ENCODE measurements around the gene MED27.
A peak's percentile ranks its signal among the peaks of the same experiment; 100 is the strongest.

The MED27 gene

DNA sequence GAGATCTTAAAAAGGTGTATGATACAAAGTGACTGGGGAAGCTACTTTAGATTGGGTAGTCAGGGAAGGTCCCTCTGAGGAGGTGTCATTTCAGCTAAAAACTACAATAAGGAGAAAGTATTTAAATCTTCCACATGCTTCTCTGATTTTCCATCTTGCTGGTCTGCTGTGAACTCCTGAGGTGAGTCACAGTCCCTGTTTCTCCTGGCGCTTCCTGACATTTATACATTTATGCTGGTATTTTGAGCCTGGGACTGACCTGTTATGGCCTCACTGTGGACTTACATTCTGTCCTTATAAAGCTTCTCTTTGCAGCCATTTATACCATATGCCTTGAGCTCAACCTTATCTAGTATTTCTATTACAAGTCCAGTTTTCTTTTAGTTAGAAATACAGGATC, 95.1 kb downstream of the MED27 start:
- no peak overlapping the region for H3K4me3 ChIP-seq (ENCODE audit: low read depth, low read length)
- no peak for DNase-seq (ENCODE audit: low read depth)
- TF ChIP-seq POLR2A (IDR thresholded peaks at IDR 0.05; ENCODE audit: extremely low read depth, insufficient read length) (no peak), MYC (IDR thresholded peaks at IDR 0.05; ENCODE audit: low read depth, low read length) (no peak), MAX (IDR thresholded peaks at IDR 0.05; ENCODE audit: low read depth, low read length) (no peak)
- TF ChIP-seq, protein P1, sequence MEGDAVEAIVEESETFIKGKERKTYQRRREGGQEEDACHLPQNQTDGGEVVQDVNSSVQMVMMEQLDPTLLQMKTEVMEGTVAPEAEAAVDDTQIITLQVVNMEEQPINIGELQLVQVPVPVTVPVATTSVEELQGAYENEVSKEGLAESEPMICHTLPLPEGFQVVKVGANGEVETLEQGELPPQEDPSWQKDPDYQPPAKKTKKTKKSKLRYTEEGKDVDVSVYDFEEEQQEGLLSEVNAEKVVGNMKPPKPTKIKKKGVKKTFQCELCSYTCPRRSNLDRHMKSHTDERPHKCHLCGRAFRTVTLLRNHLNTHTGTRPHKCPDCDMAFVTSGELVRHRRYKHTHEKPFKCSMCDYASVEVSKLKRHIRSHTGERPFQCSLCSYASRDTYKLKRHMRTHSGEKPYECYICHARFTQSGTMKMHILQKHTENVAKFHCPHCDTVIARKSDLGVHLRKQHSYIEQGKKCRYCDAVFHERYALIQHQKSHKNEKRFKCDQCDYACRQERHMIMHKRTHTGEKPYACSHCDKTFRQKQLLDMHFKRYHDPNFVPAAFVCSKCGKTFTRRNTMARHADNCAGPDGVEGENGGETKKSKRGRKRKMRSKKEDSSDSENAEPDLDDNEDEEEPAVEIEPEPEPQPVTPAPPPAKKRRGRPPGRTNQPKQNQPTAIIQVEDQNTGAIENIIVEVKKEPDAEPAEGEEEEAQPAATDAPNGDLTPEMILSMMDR (IDR thresholded peaks at IDR 0.05; ENCODE audit: low read depth, low read length) = no peak

DNA sequence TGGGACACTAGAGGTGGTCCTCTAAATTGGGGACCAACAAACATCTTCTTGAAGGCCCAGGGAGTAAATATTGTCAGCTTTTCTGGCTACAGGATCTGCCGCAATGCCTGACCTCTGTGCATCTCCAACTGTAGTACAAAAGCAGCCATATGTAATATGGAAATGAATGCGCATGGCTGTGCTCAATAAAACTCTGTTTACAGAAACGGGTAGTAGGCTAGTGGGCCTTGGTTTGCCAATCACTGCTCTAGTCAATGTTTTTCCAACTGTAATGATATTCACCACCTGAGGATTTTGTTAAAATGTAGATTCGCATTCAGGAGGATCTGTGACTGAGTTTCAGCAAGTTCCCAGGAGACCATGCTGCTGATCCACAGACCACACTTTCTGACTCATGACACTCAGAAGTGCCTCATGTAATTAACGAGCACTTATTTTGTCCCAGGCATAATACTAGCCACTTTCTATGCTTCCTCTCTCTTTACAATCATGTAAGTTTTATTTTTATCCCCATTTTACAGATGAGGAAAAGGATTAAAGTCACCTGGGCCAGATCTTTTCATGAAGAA, 96.9 kb downstream of the MED27 start:
- no peak overlapping the region for H3K4me3 ChIP-seq (ENCODE audit: low read depth, low read length)
- DNase-seq (ENCODE audit: low read depth) = peak; percentile 69
- TF ChIP-seq, protein P1 (IDR thresholded peaks at IDR 0.05; ENCODE audit: low read depth, low read length) = no peak
- TF ChIP-seq MYC (IDR thresholded peaks at IDR 0.05; ENCODE audit: low read depth, low read length) = no peak
- TF ChIP-seq MAX (IDR thresholded peaks at IDR 0.05; ENCODE audit: low read depth, low read length) = no peak
- no peak for TF ChIP-seq POLR2A (IDR thresholded peaks at IDR 0.05; ENCODE audit: extremely low read depth, insufficient read length)

- no peak overlapping the region for H3K4me3 ChIP-seq (ENCODE audit: low read depth, low read length)
- no peak for DNase-seq (ENCODE audit: low read depth)
- TF ChIP-seq MAX (IDR thresholded peaks at IDR 0.05; ENCODE audit: low read depth, low read length) (no peak), POLR2A (IDR thresholded peaks at IDR 0.05; ENCODE audit: extremely low read depth, insufficient read length) (no peak), MYC (IDR thresholded peaks at IDR 0.05; ENCODE audit: low read depth, low read length) (no peak)
- TF ChIP-seq, protein P1 (IDR thresholded peaks at IDR 0.05; ENCODE audit: low read depth, low read length) = no peak
These were observed 97.6 kb downstream of the MED27 start for GRCh38 chr9:131982102-131982501.

- TF ChIP-seq POLR2A (IDR thresholded peaks at IDR 0.05; ENCODE audit: extremely low read depth, insufficient read length) (no peak), MAX (IDR thresholded peaks at IDR 0.05; ENCODE audit: low read depth, low read length) (no peak)
- TF ChIP-seq, protein P1 (IDR thresholded peaks at IDR 0.05; ENCODE audit: low read depth, low read length) = no peak
- no peak overlapping the region for H3K4me3 ChIP-seq (ENCODE audit: low read depth, low read length)
- peak; percentile 11 for DNase-seq (ENCODE audit: low read depth)
These were observed 98.4 kb downstream of the MED27 start for GRCh38 chr9:131981116-131981776.

GRCh38 chr9:131980267-131981016, 99.2 kb downstream of the MED27 start:
- no peak for DNase-seq (ENCODE audit: low read depth)
- TF ChIP-seq MAX (IDR thresholded peaks at IDR 0.05; ENCODE audit: low read depth, low read length) (no peak), POLR2A (IDR thresholded peaks at IDR 0.05; ENCODE audit: extremely low read depth, insufficient read length) (no peak), MYC (IDR thresholded peaks at IDR 0.05; ENCODE audit: low read depth, low read length) (no peak)
- TF ChIP-seq, protein P1 (IDR thresholded peaks at IDR 0.05; ENCODE audit: low read depth, low read length) = no peak
- no peak overlapping the region for H3K4me3 ChIP-seq (ENCODE audit: low read depth, low read length)
